WERI-Rb-1 (cell line): Measurements from ENCODE around the gene RGS11.

Experiments
- DNase-seq: peaks from one replicate; pipeline ENCODE4 v3.0.0-alpha.2; 2020
- H3K27ac ChIP-seq: fragments of 250-450 bp; sonication (Bioruptor Pico); 2 replicates; pipeline ENCODE4 v1.5.1; 2020; ENCODE audit warnings: mild to moderate bottlenecking, moderate library complexity
- H3K27me3 ChIP-seq: fragments of 250-450 bp; sonication (Bioruptor Pico); 2 replicates; pipeline ENCODE4 v1.5.1; 2021; ENCODE audit warnings: mild to moderate bottlenecking, low read depth, moderate library complexity; ENCODE audit not compliant: insufficient read depth, severe bottlenecking
- H3K36me3 ChIP-seq: fragments of 250-450 bp; sonication (Bioruptor Pico); 2 replicates; pipeline ENCODE4 v1.5.1; 2020; ENCODE audit warnings: mild to moderate bottlenecking, moderate library complexity
- H3K4me3 ChIP-seq: 2 replicates; pipeline ENCODE4 v1.5.1; 2011; ENCODE audit warnings: low read depth, mild to moderate bottlenecking, control low read depth, low read length
- H3K9me3 ChIP-seq: fragments of 250-450 bp; sonication (Bioruptor Pico); 2 replicates; pipeline ENCODE4 v1.5.1; 2021; ENCODE audit warnings: mild to moderate bottlenecking, moderate library complexity; ENCODE audit not compliant: severe bottlenecking
- CTCF ChIP-seq: IDR thresholded peaks from 2 replicates; pipeline ENCODE4 v1.5.1; 2011; ENCODE audit warnings: low read depth, mild to moderate bottlenecking, control low read depth, inconsistent platforms, low read length

RGS11 gene

GRCh38 chr16:275041-275641, 603 bp downstream of the RGS11 start:
- H3K36me3 ChIP-seq, result no peaks in the 10 kb centered on the region
- DNase-seq, result no peak

GRCh38 chr16:273547-274421, 2.0 kb downstream of the RGS11 start:
- H3K27me3 ChIP-seq, result no peaks in the 10 kb centered on the region
- no peak overlapping the region for H3K27ac ChIP-seq
- H3K4me3 ChIP-seq, result no peak overlapping the region
- H3K9me3 ChIP-seq, result no peaks in the 10 kb centered on the region
- no peak for TF ChIP-seq CTCF
- no peak for DNase-seq
- no peaks in the 10 kb centered on the region for H3K36me3 ChIP-seq

More at GRCh38 chr16:275041-275641, 603 bp downstream of the RGS11 start:
- Histone ChIP-seq H3K9me3 (no peaks in the 10 kb centered on the region), H3K4me3 (peak overlapping the region; percentile 48), H3K27me3 (no peaks in the 10 kb centered on the region), H3K27ac (no peak overlapping the region)
- no peak for TF ChIP-seq CTCF

DNA sequence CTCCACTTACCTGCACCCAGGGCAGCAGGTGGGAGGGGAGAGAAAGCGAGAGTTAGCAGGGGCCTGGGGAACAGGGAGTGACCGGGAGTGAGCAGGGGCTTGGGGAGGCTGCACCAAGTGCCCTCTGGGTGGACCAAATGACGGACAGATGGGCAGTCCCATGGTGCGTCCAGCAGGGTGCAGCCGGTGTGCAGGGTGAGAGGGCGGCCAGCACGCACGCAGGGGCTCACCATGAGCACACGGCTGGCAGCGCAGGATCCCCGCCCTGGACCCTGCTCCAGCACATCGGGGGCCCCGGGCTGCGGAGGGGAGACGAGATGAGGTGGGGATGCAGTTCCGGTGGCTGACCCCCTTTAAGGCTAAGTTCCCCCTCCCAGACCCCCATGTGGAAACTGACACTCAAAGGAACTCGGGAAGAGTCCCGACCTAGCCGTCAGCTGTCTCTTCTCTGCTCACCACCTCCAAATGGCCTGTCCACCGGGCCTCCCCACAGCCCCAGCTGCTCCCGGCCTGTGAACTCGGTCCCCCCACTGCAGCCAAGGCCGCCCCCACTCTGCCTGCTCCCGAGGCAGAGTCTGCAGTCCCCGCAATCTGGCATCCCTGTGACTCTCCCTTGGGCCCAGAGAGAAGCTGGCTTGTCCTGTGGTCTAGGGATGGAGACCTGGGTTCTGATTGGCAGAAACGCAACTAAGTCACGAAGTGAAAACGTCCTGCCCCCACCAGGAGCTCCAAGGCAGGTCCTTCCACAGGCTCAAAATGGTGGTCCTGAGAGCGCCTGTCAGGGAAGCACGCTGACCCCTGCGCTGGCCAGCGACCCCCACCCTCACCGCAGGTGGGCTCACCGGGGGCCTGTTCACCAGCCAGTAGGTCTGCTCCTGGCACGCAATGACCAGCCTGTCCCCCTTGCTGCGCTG, 2.9 kb downstream of the RGS11 start:
- DNase-seq, result no peak
- Histone ChIP-seq H3K27ac (no peak overlapping the region), H3K27me3 (no peaks in the 10 kb centered on the region), H3K4me3 (no peak overlapping the region), H3K9me3 (no peaks in the 10 kb centered on the region), H3K36me3 (no peaks in the 10 kb centered on the region)
- TF ChIP-seq CTCF, result 0 out of 2 replicates have a peak, but pooled peaks have one; percentile 14

DNA sequence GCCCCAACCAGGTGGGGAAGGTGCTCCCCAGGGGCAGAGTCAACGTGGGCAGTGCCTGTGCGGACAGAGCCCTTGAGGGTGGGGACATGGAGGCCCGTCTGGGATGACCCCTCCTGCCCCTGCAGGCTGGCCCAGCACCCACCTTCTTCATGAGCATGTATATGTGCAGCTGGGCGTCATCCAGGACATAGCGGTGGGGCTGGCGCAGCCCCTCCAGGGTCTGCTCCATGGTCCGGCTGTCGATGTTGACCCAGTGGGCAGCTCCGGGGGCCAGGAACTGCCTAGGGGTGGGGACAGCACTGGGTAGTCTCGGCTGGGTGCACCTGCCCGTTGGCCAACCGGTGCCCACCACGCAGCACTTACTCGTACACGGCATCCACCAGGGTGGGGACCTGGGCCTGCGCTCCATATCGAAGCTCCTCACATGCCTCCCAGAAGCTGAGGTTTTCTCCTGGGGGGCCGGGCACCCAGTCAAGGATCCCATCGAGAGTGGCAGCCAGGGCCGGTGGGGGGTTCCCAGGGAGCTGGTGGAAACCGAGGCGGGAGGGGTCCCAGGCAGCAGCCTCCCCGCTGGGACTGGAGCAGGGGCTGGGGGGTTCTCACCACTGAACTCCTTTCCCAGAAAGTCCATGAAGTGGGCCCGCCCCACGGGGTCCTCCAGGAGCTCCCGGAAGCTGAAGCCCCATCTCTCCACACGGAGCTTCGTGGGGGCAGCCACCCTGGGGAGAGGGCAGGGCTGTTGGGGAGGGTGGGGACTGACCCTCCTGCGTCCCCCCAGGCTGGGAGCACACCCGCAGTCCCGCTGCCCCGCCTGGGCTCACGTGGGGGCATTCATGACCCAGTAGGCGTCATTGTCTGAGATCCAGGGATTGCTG, 5.1 kb downstream of the RGS11 start:
- no peak for DNase-seq
- Histone ChIP-seq H3K9me3 (no peaks in the 10 kb centered on the region), H3K36me3 (no peaks in the 10 kb centered on the region), H3K27me3 (no peaks in the 10 kb centered on the region), H3K4me3 (no peak overlapping the region), H3K27ac (no peak overlapping the region)
- TF ChIP-seq CTCF, result no peak
